Measurements from ENCODE around the gene NOTCH4. TPM values are rescaled to one million over a fixed set of nuclear protein-coding genes. Genes with fewer than 3 reads are reported as not detected.
A peak's percentile ranks its signal among the peaks of the same experiment; 100 is the strongest.
"Not testable (repeated sequence)": the region's sequence is repeated elsewhere in the genome, so short reads cannot be mapped to it uniquely, and the experiment has no call there.

NOTCH4 gene
- total RNA-seq, 1 experiment from 2014 or later = 1.1 TPM

- no peak for DNase-seq (ENCODE audit: low read depth)
These were observed 29.5 kb downstream of the NOTCH4 start for GRCh38 chr6:32194388-32194787.

- not testable (repeated sequence) for DNase-seq (ENCODE audit: low read depth)
These were observed 30.8 kb downstream of the NOTCH4 start for GRCh38 chr6:32193096-32193495.

- DNase-seq (ENCODE audit: low read depth) = peak; percentile 84
These were observed 31.2 kb downstream of the NOTCH4 start, which contains the start of gene GPSM3 for GRCh38 chr6:32192608-32193039. Gene GPSM3, minus strand, starts transcription at chr6:32192643. Its CDS starts 130 bp downstream, at chr6:32192513.

DNA sequence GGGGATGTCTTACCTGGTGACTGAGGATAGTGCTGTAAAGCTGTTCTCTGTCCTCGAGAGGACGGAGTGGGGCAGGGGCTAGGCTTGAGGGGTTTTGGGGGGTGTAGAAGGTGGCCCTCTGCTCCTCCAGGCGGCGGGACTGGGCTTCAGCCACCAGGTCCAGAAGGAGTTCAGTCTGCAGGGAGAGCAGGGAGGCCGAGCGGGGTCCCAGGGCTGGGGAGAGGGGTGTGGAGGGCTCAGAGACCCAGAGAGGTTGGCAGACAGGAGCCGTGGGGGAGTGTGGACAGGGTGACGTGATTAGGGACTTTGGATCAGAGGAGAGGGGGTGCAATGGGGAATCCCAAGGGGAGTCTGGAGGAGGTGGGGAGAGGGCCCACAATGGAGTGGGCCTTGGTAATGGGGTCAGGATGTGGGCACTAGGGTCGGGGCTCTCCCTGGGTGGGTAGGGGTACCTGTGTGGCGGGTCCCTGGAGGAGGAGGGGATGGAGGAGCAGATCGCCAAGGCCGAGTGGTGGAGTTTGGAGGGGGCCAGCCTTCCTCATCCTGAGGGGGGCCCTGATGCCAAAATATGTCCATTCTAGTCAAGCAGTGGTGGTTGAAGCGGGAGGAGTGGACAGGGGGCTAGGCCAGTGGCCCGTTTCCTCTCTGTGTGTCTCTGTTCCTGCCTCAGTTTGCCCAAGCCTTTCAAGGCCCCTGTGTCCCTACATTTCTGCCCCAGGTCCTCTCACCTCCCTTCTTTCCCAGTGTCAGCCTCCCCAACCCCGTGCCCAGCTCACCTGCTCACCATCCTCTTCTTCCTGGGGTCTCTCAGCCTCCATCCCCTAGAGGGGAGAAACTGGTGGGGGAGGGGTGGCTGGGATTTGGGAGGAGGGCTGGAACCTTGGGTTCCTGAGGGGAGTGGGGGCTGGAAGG lies 31.9 kb downstream of the NOTCH4 start:
- no peak for DNase-seq (ENCODE audit: low read depth)

DNA sequence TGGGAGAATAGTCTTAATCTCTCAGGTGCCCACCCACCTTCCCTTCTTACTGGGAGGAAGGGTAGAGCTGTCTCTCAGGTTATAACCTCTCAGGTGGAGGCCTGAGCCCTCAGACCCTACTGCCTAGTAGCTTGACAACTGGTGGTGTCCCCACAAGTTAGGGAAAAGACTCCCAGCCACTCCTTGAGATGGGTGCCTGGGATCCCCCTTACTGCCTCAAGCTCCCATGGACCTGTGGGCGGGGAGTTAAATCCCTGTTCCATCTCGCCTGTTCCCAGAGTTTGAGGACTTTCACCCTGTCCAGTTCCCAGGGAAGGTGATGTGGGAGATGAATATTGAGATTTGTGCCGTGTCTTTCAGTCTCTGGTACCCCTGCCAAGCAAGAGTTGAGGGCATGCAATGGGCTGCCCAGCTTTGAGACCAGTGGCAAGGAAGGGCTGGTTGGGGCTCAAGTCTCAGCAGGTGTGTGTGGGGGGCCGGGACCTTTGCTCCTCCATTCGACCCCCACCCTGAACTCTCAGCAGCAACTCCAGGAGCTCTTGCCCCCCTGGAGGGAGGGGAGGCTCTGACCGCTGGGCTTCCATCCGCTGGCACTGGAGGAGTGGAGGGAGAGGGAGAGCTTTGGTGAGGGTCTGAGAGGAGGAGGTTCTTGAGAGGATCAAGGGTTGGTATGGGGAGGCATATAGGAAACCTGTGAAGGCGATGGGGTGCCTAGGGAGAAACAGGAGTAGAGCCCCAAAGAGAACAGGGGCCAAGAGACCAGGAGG lies 32.8 kb downstream of the NOTCH4 start:
- no peak for DNase-seq (ENCODE audit: low read depth)

DNA sequence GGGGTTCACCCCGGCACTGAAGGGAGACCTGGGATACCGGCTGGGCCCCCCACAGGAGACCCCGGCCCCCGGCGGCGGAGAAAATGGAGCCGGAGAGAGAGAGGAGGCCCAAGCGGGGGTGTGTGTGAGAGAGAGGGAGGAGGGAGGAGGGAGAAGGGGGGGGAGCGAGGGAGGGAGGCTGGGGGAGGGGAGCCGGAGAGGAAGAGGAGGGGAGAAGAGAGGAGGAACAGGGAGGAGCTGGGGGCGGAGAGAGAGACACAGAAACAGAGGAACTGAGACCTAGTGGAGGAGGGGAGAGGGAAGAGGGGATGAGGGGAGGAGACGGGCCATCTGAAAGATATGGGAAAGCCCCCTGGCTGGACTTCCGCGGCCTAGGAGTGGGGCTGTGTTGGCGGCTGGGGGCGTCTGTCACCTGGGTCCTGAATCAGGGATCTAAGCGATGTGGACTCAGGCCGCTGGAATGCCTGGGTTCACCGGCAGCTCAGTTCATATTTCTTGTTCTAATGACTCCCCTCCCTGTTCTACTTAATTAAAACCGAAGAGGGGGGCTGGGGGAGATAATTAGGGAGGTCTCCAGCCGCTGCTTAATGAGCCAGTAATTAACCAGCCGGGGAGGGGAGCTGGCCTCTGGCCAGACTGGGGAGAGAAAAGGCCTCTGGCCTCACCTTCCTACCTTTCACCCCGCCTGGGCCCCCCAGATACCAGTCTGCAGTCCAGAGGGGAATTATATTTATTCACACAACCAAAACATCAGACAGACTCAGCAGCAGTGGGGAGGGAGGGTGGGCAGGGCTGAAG lies 33.6 kb downstream of the NOTCH4 start, which contains the start of gene PBX2:
Gene PBX2, minus strand, starts transcription at position 149 of the 798 bp plus-strand sequence. CDS start 287 bp downstream, outside the sequence.
- DNase-seq (ENCODE audit: low read depth) = peak; percentile 82

DNA sequence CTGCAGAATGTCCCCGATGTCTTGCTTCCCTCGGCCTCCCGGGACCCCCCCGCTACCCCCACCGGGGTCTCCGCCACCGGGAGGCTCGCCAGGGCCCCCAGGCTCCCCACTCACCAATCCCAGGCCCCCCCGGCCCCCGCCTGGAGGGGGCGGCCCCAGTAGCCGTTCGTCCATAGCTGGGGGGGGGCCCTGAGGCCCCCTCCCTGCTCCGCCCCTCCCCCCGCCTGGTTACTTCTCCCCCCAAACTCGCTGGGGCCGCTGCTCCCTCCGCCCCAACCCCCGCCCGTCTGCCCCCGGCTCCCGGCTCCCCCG lies 34.2 kb downstream of the NOTCH4 start:
- no peak for DNase-seq (ENCODE audit: low read depth)

- DNase-seq (ENCODE audit: low read depth) = no peak
These were observed 34.7 kb downstream of the NOTCH4 start for GRCh38 chr6:32189069-32189741.

GRCh38 chr6:32188381-32189068 lies 35.3 kb downstream of the NOTCH4 start:
- DNase-seq (ENCODE audit: low read depth) = no peak

GRCh38 chr6:32187725-32188380 lies 36.0 kb downstream of the NOTCH4 start:
- DNase-seq (ENCODE audit: low read depth) = not testable (repeated sequence)

DNA sequence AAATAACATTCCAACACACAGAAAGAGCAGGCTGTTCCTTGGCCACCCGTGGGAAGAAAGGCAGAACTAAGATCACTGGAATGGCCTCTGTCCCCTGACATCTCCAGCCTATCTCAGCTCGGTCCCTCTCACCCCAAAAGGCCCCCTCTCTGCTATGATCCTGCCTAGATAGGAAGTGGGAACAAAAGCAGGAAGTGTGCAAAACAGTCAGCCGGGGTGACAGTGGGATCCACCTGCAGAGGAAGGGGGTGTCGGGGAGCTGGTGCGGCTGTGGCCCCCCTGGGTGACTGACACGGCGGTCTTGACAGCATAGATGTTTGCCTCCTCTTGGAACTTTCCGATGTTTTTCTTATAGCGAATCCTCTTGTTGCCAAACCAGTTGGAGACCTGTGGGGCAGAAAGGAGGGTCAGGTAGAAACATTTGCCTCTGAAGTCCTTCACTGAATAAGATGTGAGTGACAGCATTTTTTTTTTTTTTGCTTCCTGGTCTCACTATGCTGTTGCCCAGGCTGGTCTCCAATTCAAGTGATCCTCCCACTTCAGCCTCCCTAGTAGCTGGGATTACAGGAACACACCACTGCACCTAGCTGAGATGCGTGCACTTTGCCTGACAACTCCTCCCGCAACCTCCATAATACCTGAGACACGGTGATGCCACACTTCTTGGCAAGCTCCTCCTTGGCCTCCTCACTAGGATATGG lies 36.7 kb downstream of the NOTCH4 start:
- DNase-seq (ENCODE audit: low read depth) = no peak

DNA sequence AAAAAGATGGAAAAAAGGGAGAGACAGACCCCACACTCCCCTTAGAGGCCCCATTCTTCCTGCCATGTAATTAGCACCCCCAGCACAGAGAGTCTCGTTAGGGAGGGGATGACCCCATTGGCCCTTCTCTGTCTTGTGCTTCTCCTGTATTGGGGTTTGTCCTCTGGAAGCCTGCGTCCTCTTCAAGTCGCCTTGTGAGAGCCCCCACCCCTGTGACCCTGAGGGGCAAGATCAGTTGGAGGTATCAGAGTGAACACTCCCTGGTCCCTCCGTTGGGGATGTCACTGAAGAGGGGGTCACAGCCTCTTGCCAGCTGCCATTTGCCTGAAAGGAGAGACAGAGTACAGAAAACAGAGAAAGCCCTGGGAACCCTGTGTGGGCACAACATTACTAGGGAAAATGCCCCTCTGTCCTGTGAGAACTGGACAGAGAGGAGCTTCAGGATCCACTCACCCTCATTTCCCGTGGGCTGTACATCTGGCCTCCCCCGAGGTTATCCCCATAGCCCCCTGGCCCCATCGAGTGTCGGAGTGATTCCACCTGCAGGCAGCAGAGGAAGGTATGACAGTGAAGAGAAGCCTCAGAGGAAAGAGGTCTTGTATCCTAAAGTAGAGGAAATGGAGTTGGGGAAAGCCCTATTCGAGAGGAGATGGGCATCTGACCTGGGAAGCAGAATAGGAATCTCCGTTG lies 37.6 kb downstream of the NOTCH4 start:
- not testable (repeated sequence) for DNase-seq (ENCODE audit: low read depth)

DNA sequence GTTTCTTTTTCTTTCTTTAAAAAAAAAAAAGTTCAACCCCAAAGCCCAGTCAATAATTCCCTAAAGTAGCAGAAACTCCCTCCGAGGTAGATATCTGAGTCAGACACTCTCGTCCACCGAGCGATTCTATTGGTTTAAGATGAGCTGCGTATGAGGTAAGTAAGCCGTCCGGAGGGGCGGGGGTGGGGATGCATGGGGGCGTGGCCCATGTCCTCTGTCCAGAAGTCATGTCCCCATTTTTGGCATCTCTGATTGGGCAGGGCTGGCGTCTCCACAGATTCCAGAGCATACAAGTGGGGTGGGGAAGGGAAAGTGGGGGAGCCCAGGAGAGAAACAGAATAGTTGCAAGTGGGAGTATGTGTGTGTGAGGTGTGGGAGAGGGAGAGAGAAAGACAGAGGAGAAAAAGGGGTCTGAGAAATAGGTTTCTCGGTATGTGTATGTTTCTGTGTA lies 38.2 kb downstream of the NOTCH4 start:
- DNase-seq (ENCODE audit: low read depth) = peak; percentile 72

GRCh38 chr6:32184084-32184640 lies 39.7 kb downstream of the NOTCH4 start, which contains the start of gene AGER:
Gene AGER, minus strand, starts transcription at chr6:32184253. Its CDS starts 31 bp downstream, at chr6:32184222.
- DNase-seq (ENCODE audit: low read depth) = no peak

- no peak for DNase-seq (ENCODE audit: low read depth)
These were observed 40.3 kb downstream of the NOTCH4 start for GRCh38 chr6:32183483-32184083.

DNA sequence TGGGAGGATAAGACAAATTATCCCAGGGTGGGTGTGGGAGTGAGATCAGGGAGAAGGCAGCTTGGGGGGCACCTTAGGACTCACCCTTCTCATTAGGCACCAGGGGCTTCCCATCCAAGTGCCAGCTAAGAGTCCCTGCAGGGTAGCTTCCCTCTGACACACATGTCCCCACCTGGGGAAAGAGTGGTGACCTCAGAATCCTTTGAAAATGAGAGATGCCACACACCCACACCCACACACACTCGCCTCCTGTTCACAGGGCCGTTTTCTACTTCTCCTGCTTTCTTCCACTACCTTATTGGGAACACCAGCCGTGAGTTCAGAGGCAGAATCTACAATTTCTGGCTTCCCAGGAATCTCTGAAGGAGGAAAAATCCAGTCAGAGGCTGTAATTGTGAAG lies 40.8 kb downstream of the NOTCH4 start:
- DNase-seq (ENCODE audit: low read depth) = no peak

DNA sequence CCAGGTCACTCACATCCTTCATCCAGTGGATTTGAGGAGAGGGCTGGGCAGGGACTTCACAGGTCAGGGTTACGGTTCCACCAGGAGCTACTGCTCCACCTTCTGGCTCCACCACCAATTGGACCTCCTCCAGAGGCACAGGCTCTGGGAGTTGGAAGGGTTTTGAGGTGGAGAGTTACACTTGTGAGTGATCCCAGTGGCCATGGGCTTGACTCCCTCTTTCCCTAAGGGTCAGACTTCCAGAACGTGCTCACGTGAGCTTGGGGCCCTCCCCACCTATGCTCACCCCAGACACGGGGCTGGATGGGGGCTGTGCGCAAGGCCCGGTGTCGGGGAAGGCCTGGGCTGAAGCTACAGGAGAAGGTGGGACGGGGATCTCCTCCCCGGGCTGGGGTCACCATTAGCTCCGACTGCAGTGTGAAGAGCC lies 41.3 kb downstream of the NOTCH4 start:
- no peak for DNase-seq (ENCODE audit: low read depth)
